SK-N-SH (cell line): ENCODE results near the gene MAPK8IP3.

Experiments used
- CHD2 ChIP-seq: fragments of 150-350 bp; IDR thresholded peaks from 2 replicates; pipeline ENCODE4 v1.6.1; 2018; ENCODE audit warnings: low read length; ENCODE audit not compliant: partially characterized antibody
- EP300 ChIP-seq, 2 experiments: IDR thresholded peaks; 2 replicates each; pipeline versions ENCODE4 v1.4.0 to v1.6.1; 2012; ENCODE audit warnings: borderline replicate concordance in 1 of 2, low read depth in 1 of 2, low read length in 1 of 2
- EZH2phosphoT487 ChIP-seq: fragments of 200-600 bp; sonication (generic); IDR thresholded peaks from 2 replicates; pipeline ENCODE4 v1.6.1; 2017; ENCODE audit warnings: low read depth, mixed run types, mild to moderate bottlenecking, antibody characterized with exemption, moderate library complexity, borderline replicate concordance
- GABPA ChIP-seq: IDR thresholded peaks from 2 replicates; pipeline ENCODE4 v1.4.0; 2012; ENCODE audit warnings: low read depth, mild to moderate bottlenecking
- MEF2A ChIP-seq: IDR thresholded peaks from 2 replicates; pipeline ENCODE4 v1.4.0; 2012; ENCODE audit warnings: low read depth, borderline replicate concordance
- SIN3A ChIP-seq: IDR thresholded peaks from 2 replicates; pipeline ENCODE4 v1.6.1; 2012; ENCODE audit warnings: low read depth, mild to moderate bottlenecking, low read length, moderate library complexity, borderline replicate concordance
- TCF12 ChIP-seq: IDR thresholded peaks from 2 replicates; pipeline ENCODE4 v1.4.0; 2012
- TF ChIP-seq, protein P1 (sequence below): IDR thresholded peaks from 2 replicates; pipeline ENCODE4 v1.4.0; 2012; ENCODE audit warnings: low read depth
- TF ChIP-seq, protein P2 (sequence below): fragments of 200-600 bp; sonication (generic); IDR thresholded peaks from 2 replicates; pipeline ENCODE4 v1.6.1; 2017; ENCODE audit warnings: antibody characterized with exemption, mild to moderate bottlenecking, moderate library complexity
- TF ChIP-seq, protein P3 (sequence below): IDR thresholded peaks from 2 replicates; pipeline ENCODE4 v1.4.0; 2012; ENCODE audit warnings: low read depth, borderline replicate concordance
- TF ChIP-seq, protein P4 (sequence below): IDR thresholded peaks from 2 replicates; pipeline ENCODE4 v1.6.1; 2012; ENCODE audit warnings: mild to moderate bottlenecking, low read depth, low read length, moderate library complexity

DNA sequence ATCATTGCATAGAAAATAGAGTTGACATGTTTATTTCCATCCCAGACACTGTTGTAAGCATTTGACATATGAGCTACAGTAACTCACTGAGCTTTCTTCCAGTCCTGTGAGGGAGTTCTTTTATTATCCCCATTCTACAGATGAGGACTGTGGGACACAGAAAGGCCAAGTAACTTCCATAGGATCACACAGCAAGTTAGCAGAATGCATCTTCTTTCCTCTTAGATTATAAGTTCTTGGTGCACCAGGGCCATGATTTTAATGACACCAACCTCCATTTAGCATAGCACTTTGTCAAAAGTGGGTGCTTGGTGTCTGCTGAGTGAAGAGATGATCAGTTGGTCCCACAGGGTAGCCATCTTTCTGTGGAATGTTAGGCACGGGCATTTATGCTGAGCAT, 15.2 kb upstream of the MAPK8IP3 start:
- TF ChIP-seq EP300 (IDR thresholded peaks at IDR 0.05; ENCODE audit: borderline replicate concordance in 1 of 2, low read depth in 1 of 2, low read length in 1 of 2) (no peak), GABPA (no peak), EZH2phosphoT487 (no peak), TCF12 (no peak), MEF2A (no peak), CHD2 (no peak), SIN3A (no peak)
- TF ChIP-seq, protein P1, sequence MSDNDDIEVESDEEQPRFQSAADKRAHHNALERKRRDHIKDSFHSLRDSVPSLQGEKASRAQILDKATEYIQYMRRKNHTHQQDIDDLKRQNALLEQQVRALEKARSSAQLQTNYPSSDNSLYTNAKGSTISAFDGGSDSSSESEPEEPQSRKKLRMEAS, result no peak
- TF ChIP-seq, protein P2, sequence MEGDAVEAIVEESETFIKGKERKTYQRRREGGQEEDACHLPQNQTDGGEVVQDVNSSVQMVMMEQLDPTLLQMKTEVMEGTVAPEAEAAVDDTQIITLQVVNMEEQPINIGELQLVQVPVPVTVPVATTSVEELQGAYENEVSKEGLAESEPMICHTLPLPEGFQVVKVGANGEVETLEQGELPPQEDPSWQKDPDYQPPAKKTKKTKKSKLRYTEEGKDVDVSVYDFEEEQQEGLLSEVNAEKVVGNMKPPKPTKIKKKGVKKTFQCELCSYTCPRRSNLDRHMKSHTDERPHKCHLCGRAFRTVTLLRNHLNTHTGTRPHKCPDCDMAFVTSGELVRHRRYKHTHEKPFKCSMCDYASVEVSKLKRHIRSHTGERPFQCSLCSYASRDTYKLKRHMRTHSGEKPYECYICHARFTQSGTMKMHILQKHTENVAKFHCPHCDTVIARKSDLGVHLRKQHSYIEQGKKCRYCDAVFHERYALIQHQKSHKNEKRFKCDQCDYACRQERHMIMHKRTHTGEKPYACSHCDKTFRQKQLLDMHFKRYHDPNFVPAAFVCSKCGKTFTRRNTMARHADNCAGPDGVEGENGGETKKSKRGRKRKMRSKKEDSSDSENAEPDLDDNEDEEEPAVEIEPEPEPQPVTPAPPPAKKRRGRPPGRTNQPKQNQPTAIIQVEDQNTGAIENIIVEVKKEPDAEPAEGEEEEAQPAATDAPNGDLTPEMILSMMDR, result no peak
- TF ChIP-seq, protein P3, sequence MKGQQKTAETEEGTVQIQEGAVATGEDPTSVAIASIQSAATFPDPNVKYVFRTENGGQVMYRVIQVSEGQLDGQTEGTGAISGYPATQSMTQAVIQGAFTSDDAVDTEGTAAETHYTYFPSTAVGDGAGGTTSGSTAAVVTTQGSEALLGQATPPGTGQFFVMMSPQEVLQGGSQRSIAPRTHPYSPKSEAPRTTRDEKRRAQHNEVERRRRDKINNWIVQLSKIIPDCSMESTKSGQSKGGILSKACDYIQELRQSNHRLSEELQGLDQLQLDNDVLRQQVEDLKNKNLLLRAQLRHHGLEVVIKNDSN, result no peak
- TF ChIP-seq, protein P4, sequence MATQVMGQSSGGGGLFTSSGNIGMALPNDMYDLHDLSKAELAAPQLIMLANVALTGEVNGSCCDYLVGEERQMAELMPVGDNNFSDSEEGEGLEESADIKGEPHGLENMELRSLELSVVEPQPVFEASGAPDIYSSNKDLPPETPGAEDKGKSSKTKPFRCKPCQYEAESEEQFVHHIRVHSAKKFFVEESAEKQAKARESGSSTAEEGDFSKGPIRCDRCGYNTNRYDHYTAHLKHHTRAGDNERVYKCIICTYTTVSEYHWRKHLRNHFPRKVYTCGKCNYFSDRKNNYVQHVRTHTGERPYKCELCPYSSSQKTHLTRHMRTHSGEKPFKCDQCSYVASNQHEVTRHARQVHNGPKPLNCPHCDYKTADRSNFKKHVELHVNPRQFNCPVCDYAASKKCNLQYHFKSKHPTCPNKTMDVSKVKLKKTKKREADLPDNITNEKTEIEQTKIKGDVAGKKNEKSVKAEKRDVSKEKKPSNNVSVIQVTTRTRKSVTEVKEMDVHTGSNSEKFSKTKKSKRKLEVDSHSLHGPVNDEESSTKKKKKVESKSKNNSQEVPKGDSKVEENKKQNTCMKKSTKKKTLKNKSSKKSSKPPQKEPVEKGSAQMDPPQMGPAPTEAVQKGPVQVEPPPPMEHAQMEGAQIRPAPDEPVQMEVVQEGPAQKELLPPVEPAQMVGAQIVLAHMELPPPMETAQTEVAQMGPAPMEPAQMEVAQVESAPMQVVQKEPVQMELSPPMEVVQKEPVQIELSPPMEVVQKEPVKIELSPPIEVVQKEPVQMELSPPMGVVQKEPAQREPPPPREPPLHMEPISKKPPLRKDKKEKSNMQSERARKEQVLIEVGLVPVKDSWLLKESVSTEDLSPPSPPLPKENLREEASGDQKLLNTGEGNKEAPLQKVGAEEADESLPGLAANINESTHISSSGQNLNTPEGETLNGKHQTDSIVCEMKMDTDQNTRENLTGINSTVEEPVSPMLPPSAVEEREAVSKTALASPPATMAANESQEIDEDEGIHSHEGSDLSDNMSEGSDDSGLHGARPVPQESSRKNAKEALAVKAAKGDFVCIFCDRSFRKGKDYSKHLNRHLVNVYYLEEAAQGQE, result no peak
